Stomach (tissue), 9 donors: ENCODE data around the gene RDH14. TPM values are rescaled to one million over a fixed set of nuclear protein-coding genes. Genes with fewer than 3 reads are reported as not detected.

Experiments used
- DNase-seq, 2 donors: peaks; one replicate each; pipeline versions ENCODE4 v3.0.0 to v3.0.0-alpha.2; 2013 to 2019
- H3K27ac ChIP-seq, 5 donors: fragments of 200-600 bp in 4 of 5; sonication (generic) in 4 of 5; one replicate each; pipeline ENCODE4 v1.5.1; 2013 to 2019; ENCODE audit warnings: mild to moderate bottlenecking in 1 of 5, moderate library complexity in 1 of 5
- H3K27me3 ChIP-seq, 3 donors: fragments of 200-600 bp; sonication (generic); one replicate each; pipeline ENCODE4 v1.5.1; 2017 to 2019; ENCODE audit warnings: mixed run types in 1 of 3
- H3K36me3 ChIP-seq, 4 donors: fragments of 200-600 bp; sonication (generic); 1 replicate in 3 of 4; 2 replicates in 1 of 4; pipeline ENCODE4 v1.5.1; 2016 to 2019
- H3K4me1 ChIP-seq, 4 donors: fragments of 200-600 bp; sonication (generic); one replicate each; pipeline ENCODE4 v1.5.1; 2016 to 2019
- H3K4me3 ChIP-seq, 4 donors: fragments of 200-600 bp; sonication (generic) in 3 of 4; one replicate each; pipeline ENCODE4 v1.5.1; 2016 to 2019; ENCODE audit warnings: mild to moderate bottlenecking in 1 of 4
- H3K9me3 ChIP-seq, 4 donors: fragments of 200-600 bp; sonication (generic); one replicate each; pipeline ENCODE4 v1.5.1; 2016 to 2019
- EP300 ChIP-seq: sonication (generic); formaldehyde crosslinking; IDR thresholded peaks from one replicate; pipeline ENCODE4 v1.6.1; 2017; ENCODE audit warnings: antibody characterized with exemption
- POLR2A ChIP-seq, 4 donors: fragments of 450-650 bp; IDR thresholded peaks; one replicate each; pipeline ENCODE4 v1.6.1; 2016; ENCODE audit warnings: antibody characterized with exemption in 4 of 4, control low read depth in 2 of 4, mild to moderate bottlenecking in 1 of 4, moderate library complexity in 1 of 4
- POLR2AphosphoS5 ChIP-seq, 3 donors: sonication (generic); formaldehyde crosslinking; IDR thresholded peaks; one replicate each; pipeline ENCODE4 v1.6.1; 2016; ENCODE audit warnings: antibody characterized with exemption in 3 of 3
- WGBS, 5 donors: extraction: QIAGEN DNeasy Blood & Tissue Kit in 3 of 5; methylation state at CpG; one replicate each; pipeline versions ENCODE4 v1.1.5 to v1.1.7; 2013 to 2018; 5-methylcytosine and 5-hydroxymethylcytosine counted together
- intact Hi-C: fragments of 100-400 bp; cut with DNase I; formaldehyde crosslinking; loops from one replicate; pipeline ENCODE4 v1.15.1; 2023; ENCODE audit warnings: low total_unique reads
- polyA plus RNA-seq, 3 donors: library from polyadenylated mRNA; stranded (reverse); fragments of 200-250 nt; gene quantifications; one replicate each; pipeline ENCODE4 v1.2.3, GENCODE V29; 2013
- total RNA-seq, 5 donors: library from RNA; depleted of rRNA; stranded (reverse); fragments of >200 nt; gene quantifications; one replicate each; pipeline versions ENCODE4 v1.1.0 to v1.2.3, GENCODE V29; 2014 to 2016
- TF ChIP-seq, protein P1 (sequence below), 7 experiments: fragments of 450-650 bp in 4 of 7; fragments of 200-600 bp in 3 of 7; sonication (generic) in 3 of 7; IDR thresholded peaks; one replicate each; pipeline ENCODE4 v1.5.1; 2016 to 2019; ENCODE audit warnings: antibody characterized with exemption in 7 of 7, control low read depth in 2 of 7, mild to moderate bottlenecking in 1 of 7
- donor health status: healthy with polysubstance abuse.
- donor health status: Bipolar disorder and iron deficiency.
- donor health status: healthy.

Gene RDH14
- total and polyA plus RNA-seq, 8 donors, result 13.3 to 66.1 (median 34.9) TPM; not detected in 1

DNA sequence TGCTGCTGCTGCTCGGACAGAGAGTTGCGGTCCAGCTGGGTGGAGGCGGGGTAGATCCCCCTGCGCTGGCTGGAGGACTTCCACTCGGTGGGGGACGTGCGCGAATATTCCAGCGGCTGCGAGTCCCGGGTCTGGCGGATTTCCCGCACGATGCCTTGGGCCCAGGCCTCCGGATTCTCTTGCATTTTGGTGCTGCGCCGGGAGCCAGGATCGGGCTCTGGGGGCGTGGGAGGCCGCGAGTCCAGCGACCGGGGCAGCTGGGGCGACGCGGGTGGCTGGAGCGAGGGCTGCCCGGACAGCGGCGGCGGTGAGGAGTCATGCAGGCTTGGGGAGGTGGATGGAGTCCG, 24.1 kb upstream of the RDH14 start:
- Histone ChIP-seq H3K4me1 (no peaks in the 10 kb centered on the region), H3K4me3 (no peak overlapping the region), H3K27me3 (no peaks in the 10 kb centered on the region), H3K27ac (no peak overlapping the region), H3K9me3 (peaks cover 0 to 7% (median 0%) of the 10 kb centered on the region in 4 donors), H3K36me3 (peaks cover 0 to 4% (median 0%) of the 10 kb centered on the region in 4 donors)
- TF ChIP-seq POLR2AphosphoS5 (IDR thresholded peaks at IDR 0.05) (no peak), EP300 (no peak), POLR2A (IDR thresholded peaks at IDR 0.05) (no peak)
- TF ChIP-seq, protein P1, sequence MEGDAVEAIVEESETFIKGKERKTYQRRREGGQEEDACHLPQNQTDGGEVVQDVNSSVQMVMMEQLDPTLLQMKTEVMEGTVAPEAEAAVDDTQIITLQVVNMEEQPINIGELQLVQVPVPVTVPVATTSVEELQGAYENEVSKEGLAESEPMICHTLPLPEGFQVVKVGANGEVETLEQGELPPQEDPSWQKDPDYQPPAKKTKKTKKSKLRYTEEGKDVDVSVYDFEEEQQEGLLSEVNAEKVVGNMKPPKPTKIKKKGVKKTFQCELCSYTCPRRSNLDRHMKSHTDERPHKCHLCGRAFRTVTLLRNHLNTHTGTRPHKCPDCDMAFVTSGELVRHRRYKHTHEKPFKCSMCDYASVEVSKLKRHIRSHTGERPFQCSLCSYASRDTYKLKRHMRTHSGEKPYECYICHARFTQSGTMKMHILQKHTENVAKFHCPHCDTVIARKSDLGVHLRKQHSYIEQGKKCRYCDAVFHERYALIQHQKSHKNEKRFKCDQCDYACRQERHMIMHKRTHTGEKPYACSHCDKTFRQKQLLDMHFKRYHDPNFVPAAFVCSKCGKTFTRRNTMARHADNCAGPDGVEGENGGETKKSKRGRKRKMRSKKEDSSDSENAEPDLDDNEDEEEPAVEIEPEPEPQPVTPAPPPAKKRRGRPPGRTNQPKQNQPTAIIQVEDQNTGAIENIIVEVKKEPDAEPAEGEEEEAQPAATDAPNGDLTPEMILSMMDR (IDR thresholded peaks at IDR 0.05), result no peak
- 88 to 93% (median 92%) methylated on average over 30 to 32 of the region's 32 CpGs for WGBS, 5 donors
- intact Hi-C loops, result no loop called here
- no peak for DNase-seq

DNA sequence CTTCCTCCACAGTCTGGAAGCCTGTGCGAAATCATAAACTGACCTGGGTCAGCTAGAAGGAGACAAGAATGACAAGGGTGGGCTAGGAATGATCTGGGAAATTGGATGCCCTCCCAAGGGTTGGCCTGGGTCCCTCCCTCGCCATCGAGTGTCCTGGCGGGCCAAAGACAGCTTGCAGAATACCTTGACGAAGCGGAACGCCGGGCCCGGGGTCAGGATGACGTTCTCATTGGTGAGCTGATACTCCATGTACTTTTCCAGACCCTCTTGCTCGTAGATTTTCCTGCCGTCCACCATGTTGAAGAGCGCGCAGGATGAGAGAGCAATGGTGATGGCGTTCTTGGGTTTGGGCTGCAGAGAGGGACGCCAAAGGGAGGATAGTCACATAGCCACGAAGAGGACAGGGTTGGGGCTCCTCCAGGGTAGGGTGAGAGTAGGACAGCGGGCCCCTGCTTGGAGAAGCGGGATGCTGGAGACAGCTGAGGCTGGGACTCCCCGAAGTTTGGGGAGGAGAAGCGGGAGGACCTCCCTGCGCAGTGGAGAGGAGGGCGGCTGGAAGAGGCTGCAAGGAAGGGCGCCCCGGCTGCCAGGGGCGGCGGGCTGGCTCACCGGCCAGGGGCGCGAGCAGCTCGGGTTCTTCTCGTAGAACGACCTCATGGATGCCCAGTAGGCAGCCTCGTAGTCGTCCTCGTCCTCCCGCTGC, 23.6 kb upstream of the RDH14 start:
- no peak for DNase-seq
- WGBS, 5 donors, result 92 to 96% (median 94%) methylated on average over 27 to 37 of the region's 37 CpGs
- intact Hi-C loops, result no loop called here
- no peak for TF ChIP-seq POLR2A (IDR thresholded peaks at IDR 0.05)
- Histone ChIP-seq H3K36me3 (peaks cover 0 to 4% (median 0%) of the 10 kb centered on the region in 4 donors), H3K27me3 (no peaks in the 10 kb centered on the region), H3K4me3 (no peak overlapping the region), H3K27ac (no peak overlapping the region), H3K9me3 (peaks cover 0 to 11% (median 2%) of the 10 kb centered on the region in 4 donors), H3K4me1 (no peaks in the 10 kb centered on the region)

DNA sequence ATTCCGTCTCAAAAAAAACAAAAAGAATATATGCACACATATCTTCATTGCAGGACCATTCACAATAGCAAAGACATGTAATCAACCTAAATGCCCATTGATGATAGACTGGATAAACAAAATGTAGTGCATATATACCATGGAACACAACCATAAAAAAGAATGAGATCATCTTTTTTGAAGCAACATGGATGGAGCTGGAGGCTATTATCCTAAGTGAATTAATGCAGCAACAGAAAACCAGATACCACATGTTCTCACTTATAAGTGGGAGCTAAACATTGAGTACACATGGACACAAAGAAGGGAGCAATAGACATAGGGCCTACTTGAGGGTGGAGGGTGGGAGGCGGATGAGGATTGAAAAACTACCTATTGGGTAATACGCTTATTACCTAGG, 20.2 kb upstream of the RDH14 start:
- peaks cover 0 to 11% (median 2%) of the 10 kb centered on the region in 4 donors for H3K9me3 ChIP-seq
- intact Hi-C loops, result no loop called here
- no peaks in the 10 kb centered on the region for H3K4me1 ChIP-seq
- no peak overlapping the region for H3K27ac ChIP-seq
- no peaks in the 10 kb centered on the region for H3K27me3 ChIP-seq
- 87 to 99% (median 95%) methylated on average over 3 of the region's 3 CpGs for WGBS, 5 donors
- H3K4me3 ChIP-seq, result no peak overlapping the region
- no peak for TF ChIP-seq POLR2A (IDR thresholded peaks at IDR 0.05)
- no peak for TF ChIP-seq POLR2AphosphoS5 (IDR thresholded peaks at IDR 0.05)
- TF ChIP-seq, protein P1 (IDR thresholded peaks at IDR 0.05), result no peak
- TF ChIP-seq EP300, result no peak
- H3K36me3 ChIP-seq, result no peaks in the 10 kb centered on the region
- DNase-seq, result no peak

DNA sequence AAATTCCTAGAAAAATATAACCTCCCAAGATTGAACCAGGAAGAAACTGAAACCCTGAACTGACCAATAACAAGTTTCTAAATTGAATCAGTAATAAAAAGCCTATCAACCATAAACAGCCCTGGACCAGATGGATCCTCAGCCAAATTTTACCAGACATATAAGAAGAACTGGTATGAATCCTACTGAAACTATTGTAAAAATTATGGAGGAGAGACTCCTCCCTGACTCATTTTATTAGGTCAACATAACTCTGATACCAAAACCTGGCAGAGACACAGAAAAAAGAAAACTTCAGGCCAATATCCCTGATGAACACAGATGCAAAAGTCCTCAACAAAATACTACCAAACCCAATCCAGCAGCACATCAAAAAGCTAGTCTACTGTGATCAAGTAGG, 17.6 kb upstream of the RDH14 start:
- H3K4me1 ChIP-seq, result no peaks in the 10 kb centered on the region
- no peaks in the 10 kb centered on the region for H3K36me3 ChIP-seq
- peaks cover 0 to 4% (median 2%) of the 10 kb centered on the region in 4 donors for H3K9me3 ChIP-seq
- intact Hi-C loops, result no loop called here
- H3K27ac ChIP-seq, result no peak overlapping the region
- no peaks in the 10 kb centered on the region for H3K27me3 ChIP-seq
- no peak overlapping the region for H3K4me3 ChIP-seq
- no peak for DNase-seq
- TF ChIP-seq, protein P1 (IDR thresholded peaks at IDR 0.05), result no peak
- TF ChIP-seq POLR2A (IDR thresholded peaks at IDR 0.05) (no peak), EP300 (no peak), POLR2AphosphoS5 (IDR thresholded peaks at IDR 0.05) (no peak)

DNA sequence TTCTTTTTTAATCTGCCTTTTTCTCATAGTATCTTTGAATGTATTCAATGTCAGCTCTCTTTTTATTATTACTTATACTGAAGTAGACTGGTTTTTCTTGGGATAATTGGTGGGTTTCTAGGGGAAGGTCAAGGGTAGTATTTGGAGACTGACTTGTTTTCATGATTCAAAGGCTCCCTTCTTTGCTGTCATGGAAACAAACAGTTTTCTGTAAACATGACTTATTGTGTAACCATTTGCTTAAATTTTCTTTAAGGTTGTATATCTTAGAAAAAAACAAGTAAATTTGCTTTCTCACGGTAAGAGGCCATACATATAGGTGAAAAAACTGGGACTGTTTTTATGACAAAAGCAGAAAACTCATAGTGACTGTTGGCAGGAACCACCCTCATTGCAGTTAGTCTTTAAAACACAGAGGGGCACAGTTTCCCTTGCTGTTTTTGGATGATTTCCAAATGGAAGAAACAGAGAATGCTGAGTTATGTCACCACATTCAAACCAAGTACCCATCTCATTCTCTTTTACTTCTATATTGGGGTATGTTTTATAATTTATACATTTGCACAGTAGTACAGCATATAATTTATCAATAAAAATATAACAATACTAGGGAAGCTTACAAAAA, 5.8 kb upstream of the RDH14 start:
- TF ChIP-seq EP300, result no peak
- TF ChIP-seq POLR2AphosphoS5 (IDR thresholded peaks at IDR 0.05), result no peak
- TF ChIP-seq POLR2A (IDR thresholded peaks at IDR 0.05), result no peak
- TF ChIP-seq, protein P1 (IDR thresholded peaks at IDR 0.05), result no peak
- DNase-seq, result no peak
- H3K27ac ChIP-seq, result no peak overlapping the region
- peaks cover 0 to 10% (median 6%) of the 10 kb centered on the region in 4 donors for H3K9me3 ChIP-seq
- intact Hi-C loops, result no loop called here
- 40 to 71% (median 64%) methylated on average over 1 of the region's 1 CpG for WGBS, 5 donors
- peaks cover 0 to 4% (median 2%) of the 10 kb centered on the region in 4 donors for H3K4me1 ChIP-seq
- H3K4me3 ChIP-seq, result no peak overlapping the region
- H3K36me3 ChIP-seq, result peaks cover 0 to 30% (median 9%) of the 10 kb centered on the region in 4 donors
- H3K27me3 ChIP-seq, result no peaks in the 10 kb centered on the region
